ENCODE results near the gene CAP1. TPM values are rescaled to one million over a fixed set of nuclear protein-coding genes. Genes with fewer than 3 reads are reported as not detected.
"Not testable (repeated sequence)": the region's sequence is repeated elsewhere in the genome, so short reads cannot be mapped to it uniquely, and the experiment has no call there.

Gene CAP1, protein sequence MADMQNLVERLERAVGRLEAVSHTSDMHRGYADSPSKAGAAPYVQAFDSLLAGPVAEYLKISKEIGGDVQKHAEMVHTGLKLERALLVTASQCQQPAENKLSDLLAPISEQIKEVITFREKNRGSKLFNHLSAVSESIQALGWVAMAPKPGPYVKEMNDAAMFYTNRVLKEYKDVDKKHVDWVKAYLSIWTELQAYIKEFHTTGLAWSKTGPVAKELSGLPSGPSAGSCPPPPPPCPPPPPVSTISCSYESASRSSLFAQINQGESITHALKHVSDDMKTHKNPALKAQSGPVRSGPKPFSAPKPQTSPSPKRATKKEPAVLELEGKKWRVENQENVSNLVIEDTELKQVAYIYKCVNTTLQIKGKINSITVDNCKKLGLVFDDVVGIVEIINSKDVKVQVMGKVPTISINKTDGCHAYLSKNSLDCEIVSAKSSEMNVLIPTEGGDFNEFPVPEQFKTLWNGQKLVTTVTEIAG
- polyA plus RNA-seq (ENCODE audit: insufficient read length), result 187 TPM
- long read RNA-seq, donor 1, transcript CAP1-217 (5 exons, 856 nt), result minor isoform, 5 of 96 reads
- long read RNA-seq, donor 1, transcript CAP1-206 (13 exons, 2,217 nt), result major isoform, 10 of 96 reads
- long read RNA-seq, donor 1, transcript CAP1-203 (13 exons, 3,105 nt), result minor isoform, 6 of 96 reads
- long read RNA-seq, donor 1, transcript CAP1-202 (13 exons, 1,496 nt), result minor isoform, 6 of 96 reads
- long read RNA-seq, donor 1, partial matches to known transcripts, result 22 of 96 reads
- long read RNA-seq, donor 1, other reads (novel, unspliced or antisense), result 43 of 96 reads
- long read RNA-seq, donor 2, transcript CAP1-206 (13 exons, 2,217 nt), result major isoform, 14 of 28 reads
- long read RNA-seq, donor 2, partial matches to known transcripts, result 0 of 28 reads
- long read RNA-seq, donor 2, other reads (novel, unspliced or antisense), result 0 of 28 reads
- long read RNA-seq, donor 3, transcript CAP1-206 (13 exons, 2,217 nt), result major isoform, 11 of 23 reads
- long read RNA-seq, donor 3, partial matches to known transcripts, result 0 of 23 reads
- long read RNA-seq, donor 3, other reads (novel, unspliced or antisense), result 0 of 23 reads
- long read RNA-seq, donor 4, partial matches to known transcripts, result 0 of 1 reads
- long read RNA-seq, donor 4, other reads (novel, unspliced or antisense), result 0 of 1 reads
- long read RNA-seq, donor 5, transcript CAP1-217 (5 exons, 856 nt), result minor isoform, 8 of 93 reads
- long read RNA-seq, donor 5, transcript CAP1-202 (13 exons, 1,496 nt), result minor isoform, 12 of 93 reads
- long read RNA-seq, donor 5, transcript CAP1-203 (13 exons, 3,105 nt), result minor isoform, 18 of 93 reads
- long read RNA-seq, donor 5, transcript CAP1-206 (13 exons, 2,217 nt), result major isoform, 36 of 93 reads
- long read RNA-seq, donor 5, partial matches to known transcripts, result 5 of 93 reads
- long read RNA-seq, donor 5, other reads (novel, unspliced or antisense), result 6 of 93 reads
- long read RNA-seq, donor 6, transcript CAP1-206 (13 exons, 2,217 nt), result major isoform, 10 of 32 reads
- long read RNA-seq, donor 6, partial matches to known transcripts, result 7 of 32 reads
- long read RNA-seq, donor 6, other reads (novel, unspliced or antisense), result 0 of 32 reads
- long read RNA-seq, donor 7, transcript CAP1-203 (13 exons, 3,105 nt), result minor isoform, 14 of 62 reads
- long read RNA-seq, donor 7, transcript CAP1-206 (13 exons, 2,217 nt), result major isoform, 20 of 62 reads
- long read RNA-seq, donor 7, transcript CAP1-217 (5 exons, 856 nt), result minor isoform, 5 of 62 reads
- long read RNA-seq, donor 7, transcript CAP1-202 (13 exons, 1,496 nt), result minor isoform, 12 of 62 reads
- long read RNA-seq, donor 7, partial matches to known transcripts, result 0 of 62 reads
- long read RNA-seq, donor 7, other reads (novel, unspliced or antisense), result 7 of 62 reads
- long read RNA-seq, donor 8, transcript CAP1-202 (13 exons, 1,496 nt), result minor isoform, 6 of 20 reads
- long read RNA-seq, donor 8, transcript CAP1-206 (13 exons, 2,217 nt), result major isoform, 7 of 20 reads
- long read RNA-seq, donor 8, partial matches to known transcripts, result 0 of 20 reads
- long read RNA-seq, donor 8, other reads (novel, unspliced or antisense), result 0 of 20 reads

DNA sequence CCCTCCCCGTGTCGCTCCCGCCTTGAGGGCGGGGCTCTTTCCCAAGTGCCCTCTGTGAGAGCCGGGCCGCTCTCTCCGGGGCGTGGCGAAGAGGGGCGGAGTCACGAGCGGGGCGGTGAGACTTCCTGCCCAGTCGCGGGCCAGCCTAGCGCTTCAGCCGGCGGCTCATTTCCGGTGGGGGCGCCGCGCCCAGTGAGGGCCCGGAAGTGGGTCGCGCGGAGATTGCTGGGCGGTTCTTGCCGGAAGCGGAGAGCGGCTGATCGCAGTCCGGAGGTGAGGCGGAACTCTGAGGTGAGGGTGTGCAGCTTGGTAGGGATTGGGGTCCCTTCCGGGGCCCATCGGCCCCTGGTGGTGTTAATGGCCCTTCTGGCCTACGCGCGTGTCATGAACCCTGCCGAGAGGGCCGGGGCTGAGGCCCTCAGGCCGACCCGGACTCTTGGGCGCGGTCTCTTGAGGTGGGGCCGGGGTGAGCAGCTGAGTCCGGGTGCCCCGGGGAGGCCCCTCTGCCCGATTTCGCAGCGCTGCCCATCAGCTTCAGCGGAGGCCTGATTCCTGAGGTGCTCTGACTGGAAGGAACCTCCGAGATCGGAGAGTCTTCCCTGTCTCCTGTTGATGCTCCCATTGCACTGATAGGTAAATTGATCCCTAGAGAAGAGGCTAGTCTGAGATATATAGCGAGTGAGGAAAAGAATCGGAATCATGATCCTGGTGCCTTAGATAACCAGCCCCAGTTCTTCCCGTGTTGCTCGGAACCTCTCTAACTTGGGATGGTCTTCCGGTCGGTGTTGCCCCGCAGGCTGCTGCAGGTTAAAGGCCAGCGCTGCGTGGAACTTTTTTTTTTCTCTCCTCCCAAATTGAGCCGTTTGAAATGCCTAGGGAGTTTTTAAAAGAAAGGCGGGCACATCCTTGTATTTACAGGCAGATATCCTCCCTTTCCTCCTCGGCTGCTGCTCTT lies at the start of gene CAP1:
Gene CAP1, plus strand, starts transcription at position 219 of the 955 bp plus-strand sequence. CDS start 18,618 bp downstream, outside the sequence.
- DNase-seq, result peak; percentile 99

DNA sequence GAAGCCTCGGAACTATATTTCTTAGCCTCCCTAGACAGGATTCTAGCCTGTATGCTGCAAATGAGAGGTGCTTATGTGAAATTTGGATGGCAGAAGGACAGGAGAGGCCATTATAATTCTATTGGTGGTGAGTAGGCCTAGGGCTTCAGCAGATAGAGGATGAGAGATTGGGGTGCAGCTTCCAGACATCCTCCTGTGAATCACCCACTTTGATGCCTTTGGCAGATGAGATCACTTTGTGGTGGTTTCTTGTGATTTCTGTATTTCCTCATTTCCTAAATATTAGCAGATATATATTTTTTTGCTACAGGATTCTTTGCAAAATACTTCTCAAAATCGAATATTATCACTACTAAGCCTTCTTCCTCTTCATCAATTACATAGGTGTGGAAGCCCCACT lies 48.3 kb upstream of the CAP1 start:
- DNase-seq, result no peak

DNA sequence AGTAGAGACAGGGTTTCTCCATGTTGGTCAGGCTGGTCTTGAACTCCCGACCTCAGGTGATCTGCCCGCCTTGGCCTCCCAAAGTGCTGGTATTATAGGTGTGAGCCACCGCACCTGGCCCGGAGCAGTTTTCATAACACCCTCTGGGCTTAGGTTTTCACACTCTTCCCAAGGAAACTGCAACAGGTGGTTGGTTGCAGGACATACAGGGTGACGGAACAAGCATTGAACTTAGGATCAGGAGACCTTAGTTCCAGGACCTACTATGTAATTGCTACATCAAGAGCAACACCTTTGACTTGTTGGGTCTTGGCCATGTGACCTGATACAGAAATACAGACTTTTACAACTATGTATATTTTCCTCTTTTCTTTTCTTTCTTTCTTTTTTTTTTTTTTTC lies 47.6 kb upstream of the CAP1 start:
- DNase-seq, result no peak

DNA sequence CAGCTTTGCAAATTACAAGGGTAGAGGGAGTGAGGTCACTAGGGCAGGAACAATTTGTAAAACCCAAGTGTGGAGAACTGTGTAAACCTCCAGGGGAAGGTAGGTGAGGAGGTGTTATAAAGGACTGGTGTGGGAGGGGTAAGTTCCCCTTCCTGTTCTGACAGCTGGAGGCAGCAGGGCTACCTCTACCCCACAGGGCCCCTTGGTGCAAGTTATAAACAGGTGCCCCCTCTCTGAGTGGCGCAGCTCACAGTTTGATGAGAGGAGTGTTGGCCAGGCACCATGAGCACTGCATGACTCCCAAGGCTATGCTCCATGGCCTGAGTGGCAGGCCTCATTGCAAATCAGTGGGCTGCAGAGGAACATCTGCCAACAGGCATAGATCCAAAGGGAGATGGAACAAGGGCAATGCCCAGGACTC lies 44.5 kb upstream of the CAP1 start:
- no peak for DNase-seq

DNA sequence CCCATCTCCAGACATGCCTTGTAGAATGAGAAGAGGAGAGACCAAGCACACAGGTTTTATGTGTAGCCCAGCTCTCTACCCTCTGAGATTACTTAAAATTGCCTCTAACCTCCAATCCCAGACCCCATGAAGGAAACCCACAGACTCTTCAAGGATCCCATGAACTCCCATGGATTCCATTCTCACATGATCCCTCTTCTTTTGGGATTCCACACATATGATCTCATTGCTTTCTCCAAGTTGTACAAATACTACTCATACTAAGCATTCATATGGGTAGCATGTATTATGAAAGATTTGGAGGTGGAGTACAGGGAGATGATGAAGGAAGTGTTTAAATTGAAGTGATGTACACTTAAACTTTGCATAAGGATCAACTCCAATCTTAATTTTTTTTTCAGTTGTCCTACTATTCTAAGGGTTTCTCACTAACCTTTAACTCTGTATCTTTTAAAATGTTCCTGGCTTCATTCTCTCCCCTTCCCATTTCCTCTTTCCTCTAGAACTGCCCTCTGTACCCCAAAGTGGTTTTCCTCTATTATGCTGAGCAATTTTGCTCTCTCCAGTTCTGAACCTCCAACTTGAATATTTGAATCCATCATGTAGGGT lies 44.0 kb upstream of the CAP1 start:
- no peak for DNase-seq

DNA sequence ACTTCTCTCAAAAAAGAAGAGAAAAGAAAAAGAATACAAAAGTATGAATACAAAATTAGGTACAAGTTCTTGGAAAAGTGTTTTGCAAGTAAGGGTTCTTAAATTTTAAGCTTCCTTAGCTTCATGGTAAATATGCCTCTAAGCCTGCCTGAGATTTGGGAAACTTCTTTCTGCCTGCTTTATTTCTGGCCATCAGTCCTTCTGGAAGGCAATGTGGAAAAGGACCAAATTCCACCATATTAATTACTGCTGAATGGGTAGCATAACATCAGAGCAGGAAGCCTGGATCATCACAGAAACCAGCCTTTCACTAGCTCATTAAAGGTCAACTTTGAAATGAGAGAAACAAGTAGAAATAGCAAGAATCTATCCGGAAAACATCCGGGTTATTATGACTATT lies 39.1 kb upstream of the CAP1 start:
- no peak for DNase-seq

DNA sequence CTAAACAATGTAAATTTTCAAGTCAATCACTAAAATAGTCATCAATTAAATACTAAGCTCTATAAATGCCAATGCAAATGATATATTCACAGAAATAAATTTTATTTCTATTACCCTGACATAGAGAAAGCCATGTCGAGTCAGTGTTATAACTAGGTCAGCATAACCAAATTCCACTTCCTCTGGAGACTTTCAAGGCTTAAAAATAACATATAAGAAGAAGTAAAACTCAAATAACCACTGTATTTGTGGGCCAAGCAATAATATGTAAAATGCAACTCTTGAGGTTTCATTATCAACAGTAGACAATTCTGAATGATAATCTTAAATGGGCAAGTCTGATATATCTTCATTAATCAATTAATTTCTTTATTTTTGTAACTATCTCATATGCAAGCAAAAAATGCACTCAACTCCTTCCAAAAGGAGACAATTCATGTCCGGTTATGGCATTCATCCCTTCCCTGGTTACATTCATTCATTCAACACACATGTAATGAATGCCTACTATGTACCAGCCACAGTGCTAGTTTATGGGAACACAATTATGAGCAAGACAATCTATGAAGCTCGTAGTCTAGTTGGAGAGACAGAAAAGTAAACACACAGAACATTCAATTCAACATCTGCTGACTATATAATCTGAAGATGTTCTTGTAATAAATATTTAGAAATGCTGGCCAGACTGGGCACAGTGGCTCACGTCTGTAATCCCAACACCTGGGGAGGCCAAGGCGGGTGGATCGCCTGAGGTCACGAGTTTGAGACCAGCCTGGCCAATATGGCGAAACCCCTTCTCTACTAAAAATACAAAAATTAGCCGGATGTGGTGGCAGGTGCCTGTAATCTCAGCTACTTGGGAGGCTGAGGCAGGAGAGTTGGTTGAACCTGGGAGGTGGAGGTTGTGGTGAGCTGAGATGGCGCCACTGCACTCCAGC lies 37.1 kb upstream of the CAP1 start:
- no peak for DNase-seq

DNA sequence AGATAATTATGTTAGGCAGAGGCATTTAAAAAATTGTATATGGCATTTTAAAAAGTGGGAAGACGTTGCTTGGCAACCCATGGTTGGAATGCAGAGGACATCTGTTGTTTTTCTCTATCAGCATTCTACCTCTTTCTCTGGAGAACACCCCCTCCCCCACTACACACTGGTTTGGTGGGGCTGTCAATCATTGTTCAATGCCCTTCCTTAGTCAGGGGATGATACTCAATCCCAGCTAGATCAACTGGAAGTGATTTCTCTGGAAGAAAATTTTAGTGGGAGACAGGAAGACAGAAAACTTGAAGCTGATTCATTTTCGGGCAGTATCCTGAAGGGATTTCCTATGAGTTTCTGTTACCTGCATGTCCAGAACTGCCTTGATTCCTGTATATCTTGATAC lies 35.7 kb upstream of the CAP1 start:
- DNase-seq, result no peak

DNA sequence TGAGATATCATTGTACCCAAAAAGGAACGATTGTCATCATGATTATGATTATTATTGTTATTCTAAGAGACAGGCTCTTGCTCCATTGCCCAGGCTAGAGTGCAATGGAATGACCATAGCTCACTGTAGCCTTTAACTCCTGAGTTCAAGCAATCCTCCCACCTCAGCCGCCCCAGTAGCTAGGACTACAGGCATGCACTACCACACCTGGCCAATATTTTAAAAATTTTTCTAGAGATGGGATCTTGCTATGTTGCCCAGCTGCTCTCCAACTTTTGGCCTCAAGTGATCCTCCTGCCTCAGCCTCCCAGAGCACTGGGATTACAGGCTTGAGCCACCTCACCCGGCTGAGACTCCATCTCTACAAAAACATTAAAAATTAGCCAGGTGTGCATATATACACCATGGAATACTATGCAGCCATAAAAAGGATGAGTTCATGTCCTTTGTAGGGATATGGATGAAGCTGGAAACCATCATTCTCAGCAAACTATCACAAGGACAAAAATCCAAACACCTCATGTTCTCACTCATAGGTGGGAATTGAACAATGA lies 33.0 kb upstream of the CAP1 start:
- not testable (repeated sequence) for DNase-seq

DNA sequence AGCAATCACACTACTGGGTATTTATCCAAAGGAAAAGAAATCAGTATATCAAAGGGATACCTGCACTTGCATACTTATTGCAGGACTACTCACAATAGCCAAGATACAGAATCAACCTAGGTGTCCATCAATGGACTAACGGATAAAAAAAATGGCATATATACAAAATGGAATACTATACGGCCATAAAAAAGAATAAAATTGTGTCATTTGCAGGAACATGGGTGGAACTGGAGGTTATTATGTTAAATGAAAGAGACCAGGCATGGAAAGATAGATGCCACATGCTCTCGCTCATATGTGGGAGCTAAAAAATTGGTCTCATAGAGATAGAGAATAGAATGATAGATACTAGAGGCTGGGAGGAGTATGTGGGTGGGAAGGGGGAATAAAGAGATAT lies 29.3 kb upstream of the CAP1 start:
- DNase-seq, result no peak

DNA sequence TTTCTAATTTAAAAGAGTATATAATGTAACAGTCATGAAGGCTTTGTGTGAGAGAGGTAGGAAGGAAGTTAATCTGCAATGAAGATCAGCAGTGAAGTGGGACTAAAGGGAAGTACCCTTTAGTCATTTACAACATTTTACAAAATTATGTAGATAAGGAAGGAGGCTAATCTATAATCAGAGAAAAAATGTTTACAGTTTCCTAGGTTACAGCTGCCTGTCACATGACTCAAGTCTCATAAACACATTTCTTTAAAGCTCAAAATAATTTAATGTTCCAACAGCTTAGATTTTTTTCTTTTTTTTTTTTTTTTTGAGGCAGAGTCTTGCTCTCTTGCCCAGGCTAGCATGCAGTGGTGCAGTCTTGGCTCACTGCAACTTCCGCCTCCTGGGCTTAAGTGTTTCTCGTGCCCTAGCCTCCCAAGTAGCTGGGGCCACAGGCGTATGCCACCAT lies 26.2 kb upstream of the CAP1 start:
- DNase-seq, result no peak

DNA sequence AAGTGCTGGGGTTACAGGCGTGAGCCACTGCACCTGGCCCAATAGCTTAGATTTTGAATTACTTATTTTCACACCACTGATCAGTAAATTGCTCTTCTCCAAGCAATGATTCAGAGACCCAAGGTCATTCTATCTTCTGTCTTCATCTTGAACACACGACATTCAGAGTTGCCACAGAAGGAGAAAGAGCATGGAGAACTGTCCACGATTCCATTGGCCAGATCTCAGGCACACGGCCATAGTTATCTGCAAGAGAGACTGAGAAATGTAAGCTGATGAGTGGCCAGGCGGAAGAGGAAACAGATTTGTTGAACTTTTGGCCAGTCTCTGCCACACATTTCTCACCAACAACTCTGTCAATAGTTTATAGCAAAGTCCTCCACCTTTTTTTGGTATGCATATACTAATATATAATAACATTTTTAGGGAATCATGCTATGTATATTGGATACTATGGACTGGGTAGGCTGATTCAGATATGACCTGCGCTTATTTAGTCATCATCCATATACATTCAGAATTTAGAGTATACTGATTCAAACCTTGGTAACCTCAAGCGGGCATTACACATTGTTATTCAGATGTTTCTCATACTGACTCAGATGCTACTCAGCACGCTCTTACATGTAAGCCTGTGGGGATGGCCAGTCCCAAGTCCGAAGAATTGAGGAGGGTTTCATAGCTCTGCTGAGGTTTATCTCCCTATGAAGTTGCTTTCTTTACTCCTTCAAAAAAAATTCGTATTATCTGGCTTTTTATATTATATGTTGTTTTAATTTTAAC lies 25.5 kb upstream of the CAP1 start:
- no peak for DNase-seq

DNA sequence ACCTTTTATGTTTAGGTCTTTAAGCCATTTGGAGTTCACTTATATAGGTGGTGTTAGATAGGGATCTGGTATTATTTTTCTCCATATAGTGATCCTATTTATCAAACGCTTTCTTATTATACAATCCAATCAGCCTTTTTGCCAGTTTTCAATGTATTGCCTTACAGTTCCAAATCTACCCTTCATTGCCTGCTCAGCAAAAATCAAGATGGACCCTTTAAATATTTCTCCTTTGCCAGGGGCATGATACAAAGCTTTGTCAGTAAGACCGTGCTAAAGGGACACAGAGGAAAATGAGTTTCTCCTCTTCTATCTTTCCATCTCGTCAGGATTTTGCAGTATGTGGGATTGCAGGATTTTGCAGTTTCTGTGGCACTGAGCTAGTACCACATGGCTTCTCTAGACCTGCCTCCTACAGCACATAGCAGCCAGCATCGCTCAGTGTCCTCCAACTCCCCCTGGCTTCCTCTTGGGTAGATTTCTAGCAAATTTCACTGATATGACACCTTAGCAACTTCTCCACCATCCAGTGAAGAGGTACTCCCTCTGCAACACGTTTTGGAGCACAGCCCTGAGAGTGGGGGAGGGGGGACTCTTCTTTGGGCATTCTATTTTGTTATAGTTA lies 22.5 kb upstream of the CAP1 start:
- DNase-seq, result no peak

DNA sequence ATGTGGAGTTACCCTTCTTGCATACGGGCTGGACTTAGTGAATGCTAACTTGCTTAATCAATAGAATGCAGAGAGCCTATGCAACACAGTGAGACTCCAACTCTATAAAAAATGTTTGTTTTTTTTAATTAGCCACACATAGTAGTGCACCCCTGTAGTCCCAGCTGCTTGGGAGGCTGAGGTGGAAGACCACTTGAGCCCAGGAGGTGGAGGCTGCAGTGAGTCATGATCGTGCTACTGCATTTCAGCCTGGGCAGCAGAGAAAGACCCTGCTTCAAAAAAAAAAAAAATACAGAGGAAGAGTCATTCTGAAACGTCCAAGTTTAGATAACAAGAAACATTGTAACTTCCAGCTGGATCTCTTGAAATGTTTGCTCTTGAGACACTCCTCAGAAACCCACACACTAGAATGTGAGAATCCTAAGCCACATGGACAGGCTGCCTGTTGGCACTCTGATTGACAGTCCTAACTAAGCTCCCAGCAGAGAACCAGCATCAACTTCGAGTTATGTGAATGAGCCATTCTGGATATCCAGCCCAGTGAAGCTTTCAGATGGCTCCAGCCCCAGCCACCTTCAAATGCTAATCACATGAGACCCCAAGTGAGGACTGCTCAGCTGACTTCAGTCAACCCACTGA lies 20.0 kb upstream of the CAP1 start:
- DNase-seq, result no peak

DNA sequence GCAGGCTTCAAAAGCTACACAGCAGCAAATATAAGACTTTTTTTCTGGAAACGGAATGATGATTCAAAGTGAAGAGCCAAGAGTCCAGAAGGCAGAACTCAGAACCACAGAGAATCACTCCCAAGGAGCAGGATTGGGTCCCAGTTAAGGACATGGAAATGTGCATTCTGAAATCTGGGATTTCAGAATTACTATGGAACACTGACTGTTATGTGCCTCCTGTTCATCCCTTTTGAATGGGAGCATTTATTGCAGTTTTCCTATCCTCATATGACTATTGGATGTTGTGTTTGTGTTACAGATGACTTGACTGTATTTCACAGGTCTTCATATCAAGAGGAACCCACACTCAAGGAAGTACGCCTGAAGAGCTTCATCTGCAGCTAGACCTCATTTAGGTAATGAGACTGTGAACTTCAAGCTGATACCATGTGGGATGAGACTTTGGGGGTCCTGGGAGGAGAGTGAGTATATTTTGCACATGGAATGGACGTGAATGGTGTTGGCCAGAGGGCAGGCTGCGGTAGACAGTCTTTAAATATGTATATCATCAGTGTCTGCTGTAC lies 17.1 kb upstream of the CAP1 start:
- DNase-seq, result no peak

All from left kidney (tissue), 8 donors.